GM12891 (cell line): ENCODE data around the gene ARPC4.
"Not testable (repeated sequence)": the region's sequence is repeated elsewhere in the genome, so short reads cannot be mapped to it uniquely, and the experiment has no call there.

Source experiments
- DNase-seq: peaks from one replicate; pipeline ENCODE4 v3.0.0; 2011; ENCODE audit warnings: low spot score; ENCODE audit not compliant: insufficient read length
- FAIRE-seq: peaks from 2 replicates; lab custom pipeline; 2011; peaks lifted over from hg19 to GRCh38; lab: Jason Lieb, UNC
- PAX5 ChIP-seq: IDR thresholded peaks from 2 replicates; pipeline ENCODE4 v1.6.1; 2011; ENCODE audit warnings: low read length, moderate library complexity, mild to moderate bottlenecking; ENCODE audit not compliant: insufficient read depth, severe bottlenecking
- POLR2A ChIP-seq: IDR thresholded peaks from 2 replicates; pipeline ENCODE4 v1.6.1; 2011; ENCODE audit warnings: low read depth, low read length, control low read depth
- POLR2AphosphoS5 ChIP-seq: IDR thresholded peaks from 2 replicates; pipeline ENCODE4 v1.6.1; 2011; ENCODE audit warnings: low read depth, low read length, control low read depth
- POU2F2 ChIP-seq: IDR thresholded peaks from 2 replicates; pipeline ENCODE4 v1.6.1; 2011; ENCODE audit warnings: low read depth, mild to moderate bottlenecking, control low read depth, low read length, moderate library complexity
- SPI1 ChIP-seq: IDR thresholded peaks from 2 replicates; pipeline ENCODE4 v1.6.1; 2011; ENCODE audit warnings: low read depth, low read length, control low read depth
- TAF1 ChIP-seq: IDR thresholded peaks from 2 replicates; pipeline ENCODE4 v1.6.1; 2011; ENCODE audit warnings: low read depth, low read length, control low read depth

The ARPC4 gene

GRCh38 chr3:9846231-9846630 lies 53.3 kb downstream of the ARPC4 start:
- FAIRE-seq (no peak), DNase-seq (no peak)
- no peak for TF ChIP-seq POLR2AphosphoS5
- TF ChIP-seq TAF1, result no peak
- TF ChIP-seq SPI1, result no peak
- no peak for TF ChIP-seq POU2F2
- TF ChIP-seq POLR2A, result no peak
- no peak for TF ChIP-seq PAX5

- no peak for DNase-seq
- TF ChIP-seq POLR2AphosphoS5 (no peak), TAF1 (no peak), POLR2A (no peak), SPI1 (no peak), POU2F2 (no peak), PAX5 (no peak)
- no peak for FAIRE-seq
Measured at GRCh38 chr3:9846931-9847488, 54.1 kb downstream of the ARPC4 start.

DNA sequence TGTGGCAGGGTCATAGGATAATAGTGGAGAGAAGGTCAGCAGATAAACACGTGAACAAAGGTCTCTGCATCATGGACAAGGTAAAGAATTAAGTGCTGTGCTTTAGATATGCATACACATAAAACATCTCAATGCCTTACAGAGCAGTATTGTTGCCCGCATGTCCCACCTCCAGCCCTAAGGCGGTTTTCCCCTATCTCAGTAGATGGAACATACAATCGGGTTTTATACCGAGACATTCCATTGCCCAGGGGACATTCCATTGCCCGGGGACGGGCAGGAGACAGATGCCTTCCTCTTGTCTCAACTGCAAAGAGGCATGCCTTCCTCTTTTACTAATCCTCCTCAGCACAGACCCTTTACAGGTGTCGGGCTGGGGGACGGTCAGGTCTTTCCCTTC lies 55.0 kb downstream of the ARPC4 start:
- FAIRE-seq, result not testable (repeated sequence)

GRCh38 chr3:9848860-9849259 lies 56.0 kb downstream of the ARPC4 start:
- FAIRE-seq, DNase-seq: not testable (repeated sequence)

More for the DNA sequence above, 55.0 kb downstream of the ARPC4 start:
- DNase-seq, result not testable (repeated sequence)

- FAIRE-seq, result not testable (repeated sequence)
Measured at GRCh38 chr3:9851383-9851782, 58.5 kb downstream of the ARPC4 start.

GRCh38 chr3:9851926-9852325 lies 59.0 kb downstream of the ARPC4 start:
- DNase-seq, FAIRE-seq: not testable (repeated sequence)

More at GRCh38 chr3:9851383-9851782, 58.5 kb downstream of the ARPC4 start:
- not testable (repeated sequence) for DNase-seq

DNA sequence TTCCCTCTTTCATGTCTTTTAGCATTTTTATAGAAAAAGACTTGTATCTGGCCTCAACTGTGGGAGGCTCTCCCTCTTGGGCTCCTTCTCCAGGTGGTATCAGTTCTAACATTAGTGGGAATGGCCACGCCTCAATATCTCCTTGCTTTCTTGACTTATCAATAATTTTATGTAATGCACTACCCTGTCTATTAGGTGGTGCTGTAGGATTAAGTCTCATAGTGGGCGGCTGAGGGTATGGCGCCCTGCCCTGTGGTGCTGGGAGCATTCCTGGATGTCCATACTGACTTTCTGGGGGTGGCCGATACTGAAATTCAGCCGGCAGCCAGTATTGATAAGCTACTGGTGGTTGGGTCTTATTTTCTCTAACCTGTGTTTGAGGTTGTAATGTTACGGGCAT lies 59.6 kb downstream of the ARPC4 start:
- no peak for DNase-seq
- no peak for FAIRE-seq
- TF ChIP-seq SPI1, result no peak
- TF ChIP-seq POLR2A, result no peak
- TF ChIP-seq TAF1, result no peak
- no peak for TF ChIP-seq POLR2AphosphoS5
- TF ChIP-seq POU2F2, result no peak
- TF ChIP-seq PAX5, result no peak

DNA sequence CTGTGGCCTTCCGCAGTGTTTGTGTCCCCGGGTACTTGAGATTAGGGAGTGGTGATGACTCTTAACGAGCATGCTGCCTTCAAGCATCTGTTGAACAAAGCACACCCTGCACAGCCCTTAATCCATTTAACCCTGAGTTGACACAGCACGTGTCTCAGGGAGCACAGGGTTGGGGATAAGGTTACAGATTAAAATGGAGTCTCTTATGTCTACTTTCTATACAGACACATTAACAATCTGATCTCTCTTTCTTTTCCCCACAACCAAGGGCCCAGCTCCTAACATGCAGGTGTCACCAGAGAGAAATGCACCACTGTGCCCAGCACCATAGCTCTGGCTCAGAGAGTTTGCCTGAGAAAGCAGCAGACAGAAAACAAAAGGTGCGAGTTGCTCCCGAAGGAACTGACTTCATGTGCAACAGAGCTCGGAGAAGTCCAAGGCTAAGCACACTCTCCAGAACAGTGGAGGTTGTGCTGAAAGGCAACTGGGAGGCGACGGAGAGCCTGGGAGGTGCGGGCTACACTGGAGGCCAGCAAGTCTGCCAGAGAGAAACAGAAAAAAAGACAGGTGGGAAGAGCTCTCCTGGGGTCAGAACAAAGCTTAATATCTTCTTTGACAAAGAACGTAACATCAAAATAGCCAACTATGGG lies 61.5 kb downstream of the ARPC4 start:
- DNase-seq, FAIRE-seq: not testable (repeated sequence)

DNA sequence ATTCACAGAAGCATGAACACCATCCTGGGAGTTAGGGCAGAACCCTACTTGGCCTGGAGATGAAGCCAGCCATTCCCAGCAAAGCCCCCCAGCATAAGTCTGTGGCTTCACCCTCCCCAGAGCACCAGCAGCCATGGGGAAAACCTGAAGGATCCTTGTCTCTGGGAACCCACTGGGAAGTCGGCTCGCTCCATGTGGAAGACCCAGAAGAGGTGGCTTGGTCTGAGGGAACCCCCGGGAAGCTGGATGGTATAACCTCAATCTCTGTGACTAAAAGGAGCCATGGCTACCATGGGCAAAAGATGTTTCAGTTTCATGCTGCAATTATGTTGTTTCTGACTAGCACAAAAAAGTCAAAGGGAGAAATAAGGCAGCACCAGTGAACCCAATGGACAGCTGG lies 62.7 kb downstream of the ARPC4 start:
- no peak for DNase-seq
- FAIRE-seq, result no peak
- TF ChIP-seq POLR2AphosphoS5 (no peak), SPI1 (no peak), POU2F2 (no peak)
